HCT116 (cell line): ENCODE results near the gene PCSK2.

Experiments
- CEBPB ChIP-seq: IDR thresholded peaks from 2 replicates; pipeline ENCODE4 v1.6.1; 2012; ENCODE audit warnings: low read depth
- CTCF ChIP-seq, 3 experiments: fragments of 200-600 bp in 1 of 3; sonication (generic) in 1 of 3; IDR thresholded peaks in 2 of 3; conservative IDR thresholded peaks in 1 of 3; 2 replicates each; pipeline ENCODE4 v1.5.1; 2012 to 2017; ENCODE audit warnings: low read depth in 2 of 3, low read length in 2 of 3, antibody characterized with exemption in 1 of 3, borderline replicate concordance in 1 of 3, control low read depth in 1 of 3, mild to moderate bottlenecking in 1 of 3, mixed read lengths in 1 of 3, mixed run types in 1 of 3, moderate library complexity in 1 of 3; ENCODE audit not compliant: insufficient read depth in 1 of 3
- EGR1 ChIP-seq: IDR thresholded peaks from 2 replicates; pipeline ENCODE4 v1.6.1; 2012; ENCODE audit warnings: low read depth
- EZH2 ChIP-seq: fragments of 200-600 bp; sonication (generic); IDR thresholded peaks from 2 replicates; pipeline ENCODE4 v1.6.1; 2017; ENCODE audit warnings: antibody characterized with exemption, mixed run types
- JUND ChIP-seq: IDR thresholded peaks from 2 replicates; pipeline ENCODE4 v1.6.1; 2012
- POLR2A ChIP-seq: IDR thresholded peaks from 2 replicates; pipeline ENCODE4 v1.7.0; 2011; ENCODE audit warnings: borderline replicate concordance; ENCODE audit not compliant: insufficient read depth, insufficient read length; ENCODE audit errors: extremely low read depth
- POLR2AphosphoS5 ChIP-seq: IDR thresholded peaks from 2 replicates; pipeline ENCODE4 v1.6.1; 2011; ENCODE audit warnings: mild to moderate bottlenecking, low read depth, low read length, moderate library complexity
- RAD21 ChIP-seq: IDR thresholded peaks from 2 replicates; pipeline ENCODE4 v1.6.1; 2012; ENCODE audit warnings: low read depth, mild to moderate bottlenecking
- SP1 ChIP-seq: IDR thresholded peaks from 2 replicates; pipeline ENCODE4 v1.6.1; 2012; ENCODE audit warnings: low read depth
- ZFX ChIP-seq: fragments of 450-650 bp; IDR thresholded peaks from 2 replicates; pipeline ENCODE4 v1.6.1; 2017
- ZNF274 ChIP-seq: fragments of 200-500 bp; sonication (Bioruptor generic); IDR thresholded peaks from 2 replicates; pipeline ENCODE4 v1.6.1; 2014; ENCODE audit warnings: mild to moderate bottlenecking, low read depth, low read length, inconsistent platforms
- TF ChIP-seq, protein P1 (sequence below): IDR thresholded peaks from 2 replicates; pipeline ENCODE4 v1.6.1; 2012
- TF ChIP-seq, protein P2 (sequence below): IDR thresholded peaks from 2 replicates; pipeline ENCODE4 v1.6.1; 2012

GRCh38 chr20:17500271-17500670, 273.4 kb downstream of the PCSK2 start:
- no peak for TF ChIP-seq CTCF (IDR thresholded peaks at IDR 0.05 in 2 of 3, conservative IDR thresholded peaks at IDR 0.05 in 1 of 3; ENCODE audit: borderline replicate concordance in 1 of 3, insufficient read depth in 1 of 3, low read depth in 2 of 3, low read length in 2 of 3)
- TF ChIP-seq, protein P1, sequence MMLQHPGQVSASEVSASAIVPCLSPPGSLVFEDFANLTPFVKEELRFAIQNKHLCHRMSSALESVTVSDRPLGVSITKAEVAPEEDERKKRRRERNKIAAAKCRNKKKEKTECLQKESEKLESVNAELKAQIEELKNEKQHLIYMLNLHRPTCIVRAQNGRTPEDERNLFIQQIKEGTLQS: no peak
- TF ChIP-seq POLR2AphosphoS5: no peak
- TF ChIP-seq, protein P2, sequence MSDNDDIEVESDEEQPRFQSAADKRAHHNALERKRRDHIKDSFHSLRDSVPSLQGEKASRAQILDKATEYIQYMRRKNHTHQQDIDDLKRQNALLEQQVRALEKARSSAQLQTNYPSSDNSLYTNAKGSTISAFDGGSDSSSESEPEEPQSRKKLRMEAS: no peak
- TF ChIP-seq EGR1: no peak
- no peak for TF ChIP-seq ZFX
- TF ChIP-seq SP1: no peak
- no peak for TF ChIP-seq CEBPB
- no peak for TF ChIP-seq EZH2
- TF ChIP-seq JUND: no peak
- TF ChIP-seq POLR2A: no peak
- no peak for TF ChIP-seq RAD21
- no peak for TF ChIP-seq ZNF274
